ENCODE data around the gene UNC13B. TPM values are rescaled to one million over a fixed set of nuclear protein-coding genes. Genes with fewer than 3 reads are reported as not detected.
"Not testable (repeated sequence)": the region's sequence is repeated elsewhere in the genome, so short reads cannot be mapped to it uniquely, and the experiment has no call there.

Gene UNC13B
- total RNA-seq, 2 experiments from 2014 or later = 2.9 to 3.5 TPM

- POLR2A ChIA-PET = no interaction called here
- CTCF ChIA-PET = no interaction called here
Measured at GRCh38 chr9:35203528-35203927, 41.7 kb downstream of the UNC13B start.

- ChIA-PET POLR2A (no interaction called here), CTCF (interaction anchor here (0.5 kb wide), 1 partner anchor 720 kb away, joined by 3 read pairs; no protein-coding TSS in a partner anchor)
Measured at GRCh38 chr9:35205340-35205739, 43.5 kb downstream of the UNC13B start.

GRCh38 chr9:35211854-35212253 is 50.0 kb downstream of the UNC13B start:
- CTCF ChIA-PET = no interaction called here
- POLR2A ChIA-PET = no interaction called here

- POLR2A ChIA-PET = no interaction called here
- CTCF ChIA-PET = no interaction called here
Measured at GRCh38 chr9:35220659-35221338, 59.0 kb downstream of the UNC13B start.

GRCh38 chr9:35225677-35226076 is 63.9 kb downstream of the UNC13B start:
- POLR2A ChIA-PET = no interaction called here
- CTCF ChIA-PET = interaction anchor here (0.6 kb wide), 1 partner anchor 19 kb away, joined by 4 read pairs; no protein-coding TSS in a partner anchor

- POLR2A ChIA-PET = no interaction called here
- CTCF ChIA-PET = no interaction called here
Measured at GRCh38 chr9:35226651-35227050, 64.8 kb downstream of the UNC13B start.

GRCh38 chr9:35227284-35227683 is 65.5 kb downstream of the UNC13B start:
- ChIA-PET CTCF (no interaction called here), POLR2A (no interaction called here)

- ChIA-PET POLR2A (no interaction called here), CTCF (no interaction called here)
Measured at GRCh38 chr9:35229066-35229778, 67.4 kb downstream of the UNC13B start.

- ChIA-PET POLR2A (no interaction called here), CTCF (interaction anchor here (0.7 kb wide), 1 partner anchor 62 kb away, joined by 6 read pairs; no protein-coding TSS in a partner anchor)
Measured at GRCh38 chr9:35229779-35230143, 68.0 kb downstream of the UNC13B start.

GRCh38 chr9:35232867-35233544 is 71.2 kb downstream of the UNC13B start:
- POLR2A ChIA-PET = no interaction called here

GRCh38 chr9:35236692-35237091 is 74.9 kb downstream of the UNC13B start:
- POLR2A ChIA-PET = no interaction called here
- CTCF ChIA-PET = no interaction called here

More at GRCh38 chr9:35232867-35233544, 71.2 kb downstream of the UNC13B start:
- CTCF ChIA-PET = no interaction called here

- POLR2A ChIA-PET = no interaction called here
- CTCF ChIA-PET = no interaction called here
Measured at GRCh38 chr9:35237311-35237710, 75.5 kb downstream of the UNC13B start.

- CTCF ChIA-PET, POLR2A ChIA-PET: not testable (repeated sequence)
Measured at GRCh38 chr9:35245945-35246344, 84.1 kb downstream of the UNC13B start.

GRCh38 chr9:35253075-35253474 is 91.3 kb downstream of the UNC13B start:
- POLR2A ChIA-PET = no interaction called here

GRCh38 chr9:35254237-35254636 is 92.4 kb downstream of the UNC13B start:
- ChIA-PET POLR2A (no interaction called here), CTCF (no interaction called here)

More at GRCh38 chr9:35253075-35253474, 91.3 kb downstream of the UNC13B start:
- CTCF ChIA-PET = no interaction called here

- CTCF ChIA-PET = no interaction called here
- POLR2A ChIA-PET = no interaction called here
Measured at GRCh38 chr9:35254984-35255857, 93.4 kb downstream of the UNC13B start.

- CTCF ChIA-PET = interaction anchor here (1.1 kb wide), 1 partner anchor 356 kb away, joined by 3 read pairs; no protein-coding TSS in a partner anchor
- POLR2A ChIA-PET = no interaction called here
Measured at GRCh38 chr9:35257986-35258659, 96.3 kb downstream of the UNC13B start.

GRCh38 chr9:35258660-35259474 is 97.1 kb downstream of the UNC13B start:
- CTCF ChIA-PET = interaction anchor here (0.8 to 1.3 kb wide), 3 partner anchors 36 to 357 kb away, joined by 3 to 5 read pairs (median 3); no protein-coding TSS in a partner anchor
- POLR2A ChIA-PET = no interaction called here

Measured in activated CD8-positive, alpha-beta memory T cell treated with anti-CD3 and anti-CD28 coated beads for 36 hours (primary cell).